IMR-90 (cell line): ENCODE measurements around the gene PI3. TPM values are rescaled to one million over a fixed set of nuclear protein-coding genes. Genes with fewer than 3 reads are reported as not detected.

Experiments used
- ATAC-seq: fragments of 200-7000 bp; cut with Tn5 transposase; 2 replicates; pipeline ENCODE4 v1.9.1; 2020; ENCODE audit warnings: low read depth, mild to moderate bottlenecking, moderate library complexity
- BruUV-seq: library from RNA; stranded (reverse); fragments of 400-500 nt; replicated peaks from 2 replicates; lab custom pipeline; 2021; lab: Mats Ljungman, UMichigan
- CTCF ChIA-PET: fragments of 300-600 bp; formaldehyde crosslinking; extraction: SDS; loops from one replicate; lab custom pipeline; 2021; ENCODE audit warnings: antibody characterized with exemption; lab: Yijun Ruan, JAX
- POLR2A ChIA-PET: fragments of 300-600 bp; sonication (Branson Sonifier 250); formaldehyde crosslinking; loops from one replicate; lab custom pipeline; 2022; ENCODE audit warnings: antibody characterized with exemption; ENCODE audit not compliant: unreplicated experiment; lab: Charles Lee
- DNase-seq: peaks from one replicate; pipeline ENCODE4 v3.0.0; 2013
- H2AFZ ChIP-seq: replicated peaks from 2 replicates; pipeline ENCODE3; 2013; ENCODE audit warnings: low read length, mild to moderate bottlenecking; ENCODE audit not compliant: poor library complexity
- H2AK5ac ChIP-seq: 2 replicates; pipeline ENCODE4 v1.6.1; 2013; ENCODE audit warnings: low read depth, low read length, inconsistent platforms
- H2AK9ac ChIP-seq: replicated peaks from 2 replicates; pipeline ENCODE3; 2013; ENCODE audit warnings: mild to moderate bottlenecking, low read depth, low read length, moderate library complexity; ENCODE audit not compliant: poor library complexity
- H2BK120ac ChIP-seq: 2 replicates; pipeline ENCODE4 v1.6.1; 2013; ENCODE audit warnings: low read depth, low read length, inconsistent platforms
- H2BK15ac ChIP-seq: 3 replicates; pipeline ENCODE4 v1.6.1; 2013; ENCODE audit warnings: low read depth, low read length, inconsistent platforms
- H2BK20ac ChIP-seq: 2 replicates; pipeline ENCODE4 v1.6.1; 2013; ENCODE audit warnings: low read depth, mild to moderate bottlenecking, inconsistent platforms, low read length, moderate library complexity
- H2BK5ac ChIP-seq: 2 replicates; pipeline ENCODE4 v1.6.1; 2013; ENCODE audit warnings: mild to moderate bottlenecking, low read depth, low read length, inconsistent platforms; ENCODE audit not compliant: poor library complexity, severe bottlenecking
- H3K14ac ChIP-seq: replicated peaks from 2 replicates; pipeline ENCODE4 v1.6.1; 2013; ENCODE audit warnings: low read depth, low read length, inconsistent platforms
- H3K18ac ChIP-seq: 2 replicates; pipeline ENCODE4 v1.6.1; 2013; ENCODE audit warnings: low read depth, low read length, control low read depth
- H3K23ac ChIP-seq: 2 replicates; pipeline ENCODE4 v1.6.1; 2013; ENCODE audit warnings: low read depth, low read length, inconsistent platforms
- H3K27ac ChIP-seq: 2 replicates; pipeline ENCODE4 v1.5.1; 2013; ENCODE audit warnings: mild to moderate bottlenecking, control low read depth, low read length; ENCODE audit not compliant: insufficient read depth
- H3K27me3 ChIP-seq: 2 replicates; pipeline ENCODE4 v1.6.1; 2013; ENCODE audit warnings: low read length; ENCODE audit not compliant: control insufficient read depth, insufficient read depth
- H3K36me3 ChIP-seq: 2 replicates; pipeline ENCODE4 v1.6.1; 2013; ENCODE audit warnings: low read length, mixed read lengths; ENCODE audit not compliant: control insufficient read depth, insufficient read depth
- H3K4ac ChIP-seq: 2 replicates; pipeline ENCODE4 v1.6.1; 2013; ENCODE audit warnings: low read depth, low read length, inconsistent platforms
- H3K4me1 ChIP-seq: 2 replicates; pipeline ENCODE4 v1.6.1; 2013; ENCODE audit warnings: low read length, mixed read lengths; ENCODE audit not compliant: control insufficient read depth, insufficient read depth
- H3K4me2 ChIP-seq: 2 replicates; pipeline ENCODE4 v1.6.1; 2013; ENCODE audit warnings: low read depth, mild to moderate bottlenecking, control low read depth, low read length, moderate library complexity
- H3K4me3 ChIP-seq: 2 replicates; pipeline ENCODE4 v1.5.1; 2013; ENCODE audit warnings: low read depth, mild to moderate bottlenecking, control low read depth, low read length, moderate library complexity; ENCODE audit not compliant: insufficient read depth
- H3K56ac ChIP-seq: 2 replicates; pipeline ENCODE4 v1.6.1; 2013; ENCODE audit warnings: low read length, inconsistent platforms; ENCODE audit not compliant: insufficient read depth; ENCODE audit errors: extremely low read depth
- H3K79me1 ChIP-seq, 2 experiments: 2 replicates each; pipeline ENCODE4 v1.6.1; 2013; ENCODE audit warnings: low read length in 2 of 2, inconsistent platforms in 1 of 2, low read depth in 1 of 2
- H3K9ac ChIP-seq: 2 replicates; pipeline ENCODE4 v1.6.1; 2013; ENCODE audit warnings: low read depth, low read length, control low read depth
- H3K9me1 ChIP-seq: 2 replicates; pipeline ENCODE4 v1.6.1; 2013; ENCODE audit warnings: low read length, inconsistent platforms; ENCODE audit not compliant: insufficient read depth
- H3K9me3 ChIP-seq: 2 replicates; pipeline ENCODE4 v1.6.1; 2013; ENCODE audit warnings: low read length; ENCODE audit not compliant: control insufficient read depth, insufficient read depth
- H4K20me1 ChIP-seq: 2 replicates; pipeline ENCODE4 v1.6.1; 2013; ENCODE audit warnings: low read length, inconsistent platforms; ENCODE audit not compliant: insufficient read depth
- H4K5ac ChIP-seq: 2 replicates; pipeline ENCODE4 v1.6.1; 2013; ENCODE audit warnings: mild to moderate bottlenecking, low read depth, low read length, control low read depth
- H4K8ac ChIP-seq, 2 experiments: 2 replicates each; pipeline ENCODE4 v1.6.1; 2013; ENCODE audit warnings: low read depth in 2 of 2, low read length in 2 of 2, control low read depth in 1 of 2, inconsistent platforms in 1 of 2
- H4K91ac ChIP-seq: 2 replicates; pipeline ENCODE4 v1.6.1; 2013; ENCODE audit warnings: low read depth, low read length, inconsistent platforms; ENCODE audit not compliant: insufficient read depth
- BHLHE40 ChIP-seq: fragments of 150-350 bp; IDR thresholded peaks from 2 replicates; pipeline ENCODE4 v1.6.1; 2016; ENCODE audit warnings: mild to moderate bottlenecking, low read depth, low read length
- WGBS, 2 experiments: methylation state at CpG; one replicate each; pipeline versions ENCODE4 v1.1.5 to v1.1.7; 2013; ENCODE audit warnings: missing lambda C conversion rate in 2 of 2; ENCODE audit not compliant: insufficient read length in 1 of 2; ENCODE audit errors: extremely low coverage in 2 of 2; 5-methylcytosine and 5-hydroxymethylcytosine counted together
- dilution Hi-C: fragments of 300-500 bp; cut with HindIII; formaldehyde crosslinking; loops from one replicate; pipeline ENCODE4 v1.14.3; 2018; ENCODE audit warnings: low sequenced_read_pairs; ENCODE audit not compliant: unreplicated experiment
- in situ Hi-C: fragments of 300-500 bp; cut with MboI; formaldehyde crosslinking; loops from 3 replicates; pipeline ENCODE4 v1.14.3; 2019; ENCODE audit warnings: low sequenced_read_pairs, inconsistent platforms, mixed read lengths
- intact Hi-C: fragments of 100-400 bp; cut with micrococcal nuclease; formaldehyde crosslinking; loops from 2 replicates; pipeline ENCODE4 v1.10.0; 2022
- polyA plus RNA-seq, 3 experiments: library from polyadenylated mRNA; depleted of rRNA; stranded (reverse); fragments of >200 nt; gene quantifications; 2 replicates each; pipeline ENCODE4 v1.2.3, GENCODE V29; 2012; ENCODE audit warnings: low replicate concordance in 1 of 3
- total RNA-seq: library from RNA; depleted of rRNA; stranded (reverse); fragments of >200 nt; gene quantifications from 2 replicates; pipeline ENCODE4 v1.2.3, GENCODE V29; 2012

Gene PI3
- total and polyA plus RNA-seq, 2 of the 4 experiments (the other 2 are of a cell fraction): not detected

DNA sequence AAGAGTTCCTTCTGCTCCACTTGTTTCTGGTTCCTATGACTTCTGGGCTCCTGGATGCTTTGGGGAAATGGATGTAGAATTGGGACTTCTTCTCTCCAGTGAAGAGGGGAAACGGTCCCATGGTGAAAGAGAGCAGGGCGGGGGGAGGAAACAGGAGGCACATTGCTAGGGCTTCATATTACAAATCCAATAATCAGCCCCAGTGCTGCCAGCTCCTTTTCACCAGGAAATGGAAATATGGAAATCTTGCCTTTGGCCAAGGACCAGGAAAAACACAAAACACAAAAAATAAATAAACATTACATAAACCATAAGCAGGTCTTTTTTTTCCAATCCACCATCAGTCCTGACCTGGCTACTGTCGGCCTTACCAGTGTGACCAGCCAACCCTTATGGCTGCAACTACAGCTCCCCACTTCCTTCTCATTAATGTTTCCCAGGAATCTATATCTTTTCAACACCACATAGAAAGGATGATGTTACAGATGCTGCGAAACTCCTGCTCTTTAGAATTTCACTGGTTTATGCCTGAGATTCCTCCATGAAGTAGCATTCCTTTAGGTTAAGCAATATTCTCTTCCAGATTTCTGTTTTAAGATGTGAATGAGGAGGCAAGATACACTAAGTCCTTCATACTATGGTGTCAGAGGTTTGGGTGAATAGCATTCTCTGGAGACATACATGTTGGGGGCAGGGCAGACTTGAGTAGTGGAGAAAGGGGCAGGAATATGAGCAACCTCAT is 2.0 kb downstream of the PI3 start:
- no peaks in the 10 kb centered on the region for H3K9me3 ChIP-seq
- H3K4me2 ChIP-seq: no peak overlapping the region
- no peak overlapping the region for H3K18ac ChIP-seq
- H3K27ac ChIP-seq: no peak overlapping the region
- no peak overlapping the region for H3K23ac ChIP-seq
- H3K4me1 ChIP-seq: no peaks in the 10 kb centered on the region
- no TSS peak for BruUV-seq
- H2AFZ ChIP-seq: no peak overlapping the region
- no peak overlapping the region for H2AK9ac ChIP-seq
- no peak overlapping the region for H2BK20ac ChIP-seq
- DNase-seq: no peak
- dilution Hi-C loops: no loop called here
- no peak overlapping the region for H4K5ac ChIP-seq
- peaks cover 4% of the 10 kb centered on the region for H3K27me3 ChIP-seq
- H2AK5ac ChIP-seq: no peak overlapping the region
- no peaks in the 10 kb centered on the region for H3K36me3 ChIP-seq
- 67% methylated on average over 1 of the region's 4 CpGs; no CpG with 5 or more reads in 1 of the 2 experiments for WGBS, 2 experiments
- TF ChIP-seq BHLHE40: no peak
- H3K4me3 ChIP-seq: no peak overlapping the region
- intact Hi-C loops: no loop called here
- no peak overlapping the region for H3K56ac ChIP-seq
- H4K8ac ChIP-seq: no peak overlapping the region
- in situ Hi-C loops: no loop called here
- H4K20me1 ChIP-seq: no peaks in the 10 kb centered on the region
- H2BK15ac ChIP-seq: no peak overlapping the region
- no peak overlapping the region for H3K4ac ChIP-seq
- H3K79me1 ChIP-seq: no peaks in the 10 kb centered on the region
- no peaks in the 10 kb centered on the region for H3K9me1 ChIP-seq
- H2BK120ac ChIP-seq: no peak overlapping the region
- no peak overlapping the region for H3K9ac ChIP-seq
- no peak overlapping the region for H3K14ac ChIP-seq
- no peak for ATAC-seq
- H2BK5ac ChIP-seq: no peak overlapping the region
- CTCF ChIA-PET: no interaction called here
- no peak overlapping the region for H4K91ac ChIP-seq
- POLR2A ChIA-PET: no interaction called here
